BJ (cell line): ENCODE results near the gene SLC30A3. TPM values are rescaled to one million over a fixed set of nuclear protein-coding genes. Genes with fewer than 3 reads are reported as not detected.

ENCODE experiments used
- CTCF ChIA-PET: fragments of 350-600 bp; formaldehyde crosslinking; extraction: SDS; loops from one replicate; lab custom pipeline; 2021; ENCODE audit warnings: antibody characterized with exemption, inconsistent platforms; lab: Yijun Ruan, JAX
- POLR2A ChIA-PET: fragments of 300-600 bp; sonication (Branson Sonifier 250); formaldehyde crosslinking; extraction: SDS; loops from one replicate; lab custom pipeline; 2021; ENCODE audit warnings: antibody characterized with exemption; lab: Charles Lee
- DNase-seq: peaks from one replicate; pipeline ENCODE4 v3.0.0-alpha.2; 2011; ENCODE audit warnings: low read depth
- H3K27me3 ChIP-seq: 2 replicates; pipeline ENCODE4 v1.6.0; 2011; ENCODE audit warnings: low read length; ENCODE audit not compliant: control insufficient read depth, insufficient read depth
- H3K36me3 ChIP-seq: 2 replicates; pipeline ENCODE4 v1.5.1; 2011; ENCODE audit warnings: low read length; ENCODE audit not compliant: control insufficient read depth, insufficient read depth
- H3K4me3 ChIP-seq: 2 replicates; pipeline ENCODE4 v1.5.1; 2011; ENCODE audit warnings: low read depth, mild to moderate bottlenecking, control low read depth, low read length
- CTCF ChIP-seq: IDR thresholded peaks from 2 replicates; pipeline ENCODE4 v1.5.1; 2011; ENCODE audit warnings: low read depth, mild to moderate bottlenecking, control low read depth, inconsistent platforms, low read length, moderate library complexity; ENCODE audit not compliant: insufficient read depth
- polyA plus RNA-seq: library from polyadenylated mRNA; depleted of rRNA; stranded (reverse); fragments of >200 nt; gene quantifications from 2 replicates; pipeline ENCODE4 v1.2.3, GENCODE V29; 2011

Gene SLC30A3
- polyA plus RNA-seq, 1 experiment: 0.10 TPM

- POLR2A ChIA-PET: no interaction called here
These were observed 33.6 kb upstream of the SLC30A3 start for GRCh38 chr2:27296481-27296880.

GRCh38 chr2:27294928-27295327, 32.1 kb upstream of the SLC30A3 start:
- TF ChIP-seq CTCF: no peak
- DNase-seq: no peak
- Histone ChIP-seq H3K27me3 (peaks cover 11% of the 10 kb centered on the region), H3K36me3 (no peaks in the 10 kb centered on the region), H3K4me3 (no peak overlapping the region)
- ChIA-PET CTCF (interaction anchor here (1.0 to 7.5 kb wide), 3 partner anchors 9 to 15 kb away, joined by 4 to 66 read pairs (median 43); partner anchors contain the start of gene TRIM54), POLR2A (no interaction called here)

More at GRCh38 chr2:27296481-27296880, 33.6 kb upstream of the SLC30A3 start:
- peaks cover 10% of the 10 kb centered on the region for H3K27me3 ChIP-seq
- CTCF ChIA-PET: interaction anchor here (0.7 to 1.0 kb wide), 3 partner anchors 8 to 17 kb away, joined by 3 to 7 read pairs (median 4); no protein-coding TSS in a partner anchor
- H3K4me3 ChIP-seq: no peak overlapping the region
- no peaks in the 10 kb centered on the region for H3K36me3 ChIP-seq
- DNase-seq: no peak
- no peak for TF ChIP-seq CTCF

- no peak for TF ChIP-seq CTCF
- Histone ChIP-seq H3K36me3 (no peaks in the 10 kb centered on the region), H3K27me3 (peaks cover 12% of the 10 kb centered on the region), H3K4me3 (no peak overlapping the region)
- ChIA-PET POLR2A (no interaction called here), CTCF (interaction anchor here (0.8 to 7.5 kb wide), 3 partner anchors 11 to 192 kb away, joined by 4 to 66 read pairs (median 43); partner anchors contain the start of gene TRIM54)
- DNase-seq: no peak
These were observed 29.0 kb upstream of the SLC30A3 start for GRCh38 chr2:27291865-27292264.

- no peak for TF ChIP-seq CTCF
- no peak for DNase-seq
- POLR2A ChIA-PET: no interaction called here
- Histone ChIP-seq H3K36me3 (no peaks in the 10 kb centered on the region), H3K4me3 (no peak overlapping the region), H3K27me3 (0 out of 2 replicates have a peak, but pooled peaks cover 8% of the 10 kb centered on the region)
- CTCF ChIA-PET: interaction anchor here (7.5 kb wide), 1 partner anchor 10 kb away, joined by 66 read pairs; the partner anchor contains the start of gene TRIM54
These were observed 27.7 kb upstream of the SLC30A3 start for GRCh38 chr2:27290549-27290948.

- ChIA-PET POLR2A (no interaction called here), CTCF (interaction anchor here (0.8 to 7.5 kb wide), 5 partner anchors 8 to 189 kb away, joined by 3 to 66 read pairs (median 3); partner anchors contain the start of gene TRIM54)
- Histone ChIP-seq H3K36me3 (no peaks in the 10 kb centered on the region), H3K4me3 (no peak overlapping the region), H3K27me3 (peaks cover 11% of the 10 kb centered on the region; the same call in 1 of the 2 replicates)
- no peak for DNase-seq
- TF ChIP-seq CTCF: no peak
These were observed 25.8 kb upstream of the SLC30A3 start for GRCh38 chr2:27288610-27289009.
